ENCODE data around the gene HMCN1. TPM values are rescaled to one million over a fixed set of nuclear protein-coding genes. Genes with fewer than 3 reads are reported as not detected.

Gene HMCN1
- total and polyA plus RNA-seq, 2 donors from 2014 or later, result 0.97 to 2.7 TPM

DNA sequence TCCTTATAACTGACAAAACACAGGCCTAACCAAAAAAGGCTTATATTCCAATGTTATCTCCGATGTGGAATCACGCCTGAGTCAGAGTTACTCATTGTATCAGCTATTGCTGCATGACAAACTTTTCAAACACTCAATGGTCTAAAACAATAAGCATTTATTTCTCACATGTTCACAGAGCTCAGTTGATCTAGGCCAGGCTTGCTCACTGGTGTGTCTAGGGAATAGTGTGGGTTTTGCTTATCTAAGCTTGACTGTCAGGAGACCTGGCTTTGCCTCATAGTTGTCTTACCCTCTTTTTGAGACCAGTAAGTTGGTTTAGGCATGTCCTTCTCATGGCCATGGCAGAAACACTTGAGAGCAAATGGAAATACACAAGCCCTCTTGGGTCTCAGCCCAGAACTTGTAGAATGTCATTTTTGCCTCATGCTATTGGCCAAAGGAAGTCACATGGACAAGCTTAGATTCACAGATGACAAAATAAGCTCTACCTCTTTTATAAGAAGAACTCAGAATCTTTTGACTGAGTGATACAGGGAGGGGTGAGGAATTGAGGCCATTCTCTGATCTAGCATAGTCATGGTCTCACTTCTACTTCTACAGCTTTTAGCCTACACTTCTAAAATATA, 130.8 kb downstream of the HMCN1 start:
- H3K27ac ChIP-seq (ENCODE audit: low read depth in 2 of 2, low read length in 2 of 2), result no peak overlapping the region
- H3K4me3 ChIP-seq (ENCODE audit: low read length in 3 of 3), result no peak overlapping the region
- no peak overlapping the region for H3K9ac ChIP-seq (ENCODE audit: low read length in 3 of 3)
- no peaks in the 10 kb centered on the region for H3K36me3 ChIP-seq (ENCODE audit: control insufficient read depth in 2 of 3, insufficient read depth in 3 of 3, low read length in 3 of 3)
- intact Hi-C loops (cut with DNase I), result no loop called here
- FAIRE-seq, result no peak
- TF ChIP-seq, protein P1, sequence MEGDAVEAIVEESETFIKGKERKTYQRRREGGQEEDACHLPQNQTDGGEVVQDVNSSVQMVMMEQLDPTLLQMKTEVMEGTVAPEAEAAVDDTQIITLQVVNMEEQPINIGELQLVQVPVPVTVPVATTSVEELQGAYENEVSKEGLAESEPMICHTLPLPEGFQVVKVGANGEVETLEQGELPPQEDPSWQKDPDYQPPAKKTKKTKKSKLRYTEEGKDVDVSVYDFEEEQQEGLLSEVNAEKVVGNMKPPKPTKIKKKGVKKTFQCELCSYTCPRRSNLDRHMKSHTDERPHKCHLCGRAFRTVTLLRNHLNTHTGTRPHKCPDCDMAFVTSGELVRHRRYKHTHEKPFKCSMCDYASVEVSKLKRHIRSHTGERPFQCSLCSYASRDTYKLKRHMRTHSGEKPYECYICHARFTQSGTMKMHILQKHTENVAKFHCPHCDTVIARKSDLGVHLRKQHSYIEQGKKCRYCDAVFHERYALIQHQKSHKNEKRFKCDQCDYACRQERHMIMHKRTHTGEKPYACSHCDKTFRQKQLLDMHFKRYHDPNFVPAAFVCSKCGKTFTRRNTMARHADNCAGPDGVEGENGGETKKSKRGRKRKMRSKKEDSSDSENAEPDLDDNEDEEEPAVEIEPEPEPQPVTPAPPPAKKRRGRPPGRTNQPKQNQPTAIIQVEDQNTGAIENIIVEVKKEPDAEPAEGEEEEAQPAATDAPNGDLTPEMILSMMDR (IDR thresholded peaks at IDR 0.05; ENCODE audit: borderline replicate concordance, extremely low read depth, insufficient read depth), result no peak
- no peak for DNase-seq
- no peaks in the 10 kb centered on the region for H3K27me3 ChIP-seq (ENCODE audit: control insufficient read depth, insufficient read depth, low read length)
- H3K4me1 ChIP-seq (ENCODE audit: control insufficient read depth in 2 of 3, insufficient read depth in 2 of 3, low read depth in 1 of 3, low read length in 3 of 3), result no peaks in the 10 kb centered on the region
- no peaks in the 10 kb centered on the region for H3K9me3 ChIP-seq (ENCODE audit: control insufficient read depth in 2 of 3, insufficient read depth in 1 of 3, low read length in 3 of 3)

GRCh38 chr1:185869590-185869989, 135.4 kb downstream of the HMCN1 start:
- DNase-seq, result no peak
- no peak overlapping the region for H3K9ac ChIP-seq (ENCODE audit: low read length in 3 of 3)
- FAIRE-seq, result no peak
- no peaks in the 10 kb centered on the region for H3K27me3 ChIP-seq (ENCODE audit: control insufficient read depth, insufficient read depth, low read length)
- intact Hi-C loops (cut with DNase I), result no loop called here
- no peaks in the 10 kb centered on the region for H3K9me3 ChIP-seq (ENCODE audit: control insufficient read depth in 2 of 3, insufficient read depth in 1 of 3, low read length in 3 of 3)
- TF ChIP-seq, protein P1 (IDR thresholded peaks at IDR 0.05; ENCODE audit: borderline replicate concordance, extremely low read depth, insufficient read depth), result no peak
- no peaks in the 10 kb centered on the region for H3K36me3 ChIP-seq (ENCODE audit: control insufficient read depth in 2 of 3, insufficient read depth in 3 of 3, low read length in 3 of 3)
- H3K27ac ChIP-seq (ENCODE audit: low read depth in 2 of 2, low read length in 2 of 2), result no peak overlapping the region
- H3K4me1 ChIP-seq (ENCODE audit: control insufficient read depth in 2 of 3, insufficient read depth in 2 of 3, low read depth in 1 of 3, low read length in 3 of 3), result no peaks in the 10 kb centered on the region
- H3K4me3 ChIP-seq (ENCODE audit: low read length in 3 of 3), result no peak overlapping the region

- H3K27ac ChIP-seq (ENCODE audit: low read depth in 2 of 2, low read length in 2 of 2), result no peak overlapping the region
- intact Hi-C loops (cut with DNase I), result no loop called here
Measured at GRCh38 chr1:185871627-185872150, 137.5 kb downstream of the HMCN1 start.

More at GRCh38 chr1:185871627-185872150, 137.5 kb downstream of the HMCN1 start:
- FAIRE-seq, result no peak
- Histone ChIP-seq H3K36me3 (ENCODE audit: control insufficient read depth in 2 of 3, insufficient read depth in 3 of 3, low read length in 3 of 3) (no peaks in the 10 kb centered on the region), H3K9me3 (ENCODE audit: control insufficient read depth in 2 of 3, insufficient read depth in 1 of 3, low read length in 3 of 3) (no peaks in the 10 kb centered on the region), H3K4me1 (ENCODE audit: control insufficient read depth in 2 of 3, insufficient read depth in 2 of 3, low read depth in 1 of 3, low read length in 3 of 3) (no peaks in the 10 kb centered on the region), H3K4me3 (ENCODE audit: low read length in 3 of 3) (no peak overlapping the region), H3K9ac (ENCODE audit: low read length in 3 of 3) (no peak overlapping the region), H3K27me3 (ENCODE audit: control insufficient read depth, insufficient read depth, low read length) (no peaks in the 10 kb centered on the region)
- TF ChIP-seq, protein P1 (IDR thresholded peaks at IDR 0.05; ENCODE audit: borderline replicate concordance, extremely low read depth, insufficient read depth), result no peak
- no peak for DNase-seq

Measured in kidney (tissue), 14 donors.